CD14-positive monocyte (primary cell): ENCODE data around the gene LAMB1. TPM values are rescaled to one million over a fixed set of nuclear protein-coding genes. Genes with fewer than 3 reads are reported as not detected.

ENCODE experiments used
- DNase-seq, 3 donors: peaks; one replicate each; pipeline ENCODE4 v3.0.0-alpha.2; 2011 to 2022
- H2AFZ ChIP-seq: 2 replicates; pipeline ENCODE4 v1.6.0; 2012; ENCODE audit warnings: mild to moderate bottlenecking, low read depth, low read length, inconsistent platforms; ENCODE audit not compliant: insufficient read depth, poor library complexity, severe bottlenecking
- H3K27ac ChIP-seq, 2 donors: 1 replicate in 1 of 2; 2 replicates in 1 of 2; pipeline ENCODE4 v1.5.1; 2012 to 2013; ENCODE audit warnings: low read length in 2 of 2, control low read depth in 1 of 2, inconsistent platforms in 1 of 2, low read depth in 1 of 2, mild to moderate bottlenecking in 1 of 2
- H3K27me3 ChIP-seq, 2 donors: one replicate each; pipeline versions ENCODE4 v1.6.0 to v1.6.1; 2011 to 2013; ENCODE audit warnings: low read length in 2 of 2; ENCODE audit not compliant: control insufficient read depth in 2 of 2, insufficient read depth in 2 of 2
- H3K36me3 ChIP-seq, 2 donors: replicated peaks in 1 of 2; 1 replicate in 1 of 2; 2 replicates in 1 of 2; pipeline versions ENCODE4 v1.5.1 to v1.6.1; 2012 to 2013; ENCODE audit warnings: low read length in 2 of 2, control low read depth in 1 of 2, inconsistent platforms in 1 of 2, mild to moderate bottlenecking in 1 of 2; ENCODE audit not compliant: insufficient read depth in 2 of 2, control insufficient read depth in 1 of 2
- H3K4me1 ChIP-seq, 2 donors: 1 replicate in 1 of 2; 2 replicates in 1 of 2; pipeline versions ENCODE4 v1.5.1 to v1.6.1; 2012 to 2013; ENCODE audit warnings: low read length in 2 of 2, control low read depth in 1 of 2, inconsistent platforms in 1 of 2, mild to moderate bottlenecking in 1 of 2, moderate library complexity in 1 of 2; ENCODE audit not compliant: insufficient read depth in 2 of 2, control insufficient read depth in 1 of 2
- H3K4me2 ChIP-seq: replicated peaks from 2 replicates; pipeline ENCODE3; 2012; ENCODE audit warnings: low read length, moderate library complexity, mild to moderate bottlenecking; ENCODE audit not compliant: poor library complexity, severe bottlenecking; ENCODE audit errors: extremely low read depth
- H3K4me3 ChIP-seq, 3 experiments: fragments of 200-600 bp in 1 of 3; sonication (generic) in 1 of 3; replicated peaks in 1 of 3; 1 replicate in 2 of 3; 2 replicates in 1 of 3; pipeline ENCODE4 v1.5.1; 2011 to 2013; ENCODE audit warnings: low read length in 3 of 3, mild to moderate bottlenecking in 3 of 3, control low read depth in 2 of 3, low read depth in 2 of 3, inconsistent platforms in 1 of 3, moderate library complexity in 1 of 3
- H3K79me2 ChIP-seq: 2 replicates; pipeline ENCODE4 v1.6.0; 2012; ENCODE audit warnings: mild to moderate bottlenecking, control low read depth, inconsistent platforms, low read length, moderate library complexity; ENCODE audit not compliant: insufficient read depth
- H3K9ac ChIP-seq: 2 replicates; pipeline ENCODE4 v1.6.0; 2017; ENCODE audit warnings: low read length, mild to moderate bottlenecking; ENCODE audit not compliant: insufficient read depth, poor library complexity, severe bottlenecking
- H3K9me3 ChIP-seq, 2 donors: replicated peaks in 1 of 2; 1 replicate in 1 of 2; 2 replicates in 1 of 2; pipeline versions ENCODE4 v1.5.1 to v1.6.1; 2012 to 2013; ENCODE audit warnings: low read length in 2 of 2, control low read depth in 1 of 2; ENCODE audit not compliant: control insufficient read depth in 1 of 2, insufficient read depth in 1 of 2
- H4K20me1 ChIP-seq: 2 replicates; pipeline ENCODE4 v1.6.0; 2012; ENCODE audit warnings: mild to moderate bottlenecking, low read length, control low read depth, moderate library complexity; ENCODE audit not compliant: insufficient read depth
- H3K27ac Mint-ChIP-seq, 7 donors: one replicate each; pipeline ENCODE4 v1.8.0; 2020; ENCODE audit warnings: mild to moderate bottlenecking in 7 of 7, mixed read lengths in 7 of 7, moderate library complexity in 6 of 7, inconsistent platforms in 2 of 7
- H3K27me3 Mint-ChIP-seq, 3 donors: one replicate each; pipeline ENCODE4 v1.8.0; 2021 to 2022; ENCODE audit warnings: low read depth in 3 of 3, mild to moderate bottlenecking in 3 of 3, mixed read lengths in 3 of 3, moderate library complexity in 3 of 3, inconsistent platforms in 1 of 3
- H3K36me3 Mint-ChIP-seq, 2 donors: one replicate each; pipeline ENCODE4 v1.8.0; 2020; ENCODE audit warnings: mixed read lengths in 2 of 2, inconsistent platforms in 1 of 2, mild to moderate bottlenecking in 1 of 2
- H3K4me1 Mint-ChIP-seq: one replicate; pipeline ENCODE4 v1.8.0; 2020; ENCODE audit warnings: mild to moderate bottlenecking, mixed read lengths
- H3K4me3 Mint-ChIP-seq, 2 donors: one replicate each; pipeline ENCODE4 v1.8.0; 2020; ENCODE audit warnings: mild to moderate bottlenecking in 2 of 2, mixed read lengths in 2 of 2, moderate library complexity in 1 of 2
- H3K9me3 Mint-ChIP-seq, 7 donors: one replicate each; pipeline ENCODE4 v1.8.0; 2020 to 2022; ENCODE audit warnings: mixed read lengths in 7 of 7, mild to moderate bottlenecking in 6 of 7, moderate library complexity in 6 of 7, inconsistent platforms in 2 of 7
- CTCF ChIP-seq: fragments of 200-600 bp; IDR thresholded peaks from one replicate; pipeline ENCODE4 v1.8.0; 2022; ENCODE audit warnings: antibody characterized with exemption, mild to moderate bottlenecking
- WGBS: methylation state at CpG from one replicate; pipeline ENCODE4 v1.1.5; 2013; ENCODE audit warnings: missing lambda C conversion rate; ENCODE audit not compliant: insufficient coverage; 5-methylcytosine and 5-hydroxymethylcytosine counted together
- intact Hi-C, 2 donors: fragments of 100-400 bp; cut with micrococcal nuclease; formaldehyde crosslinking; loops; one replicate each; pipeline versions ENCODE4 v1.15.0 to v1.15.1; 2023
- polyA plus RNA-seq, 3 donors: library from polyadenylated mRNA; depleted of rRNA in 1 of 3; unstranded in 2 of 3; stranded (reverse) in 1 of 3; fragments of 300-500 nt in 2 of 3; fragments of >200 nt in 1 of 3; fragmentation: Illumina TruSeq in 2 of 3; gene quantifications; 1 replicate in 2 of 3; 2 replicates in 1 of 3; pipeline ENCODE4 v1.2.3, GENCODE V29; 2012 to 2021

Gene LAMB1
- polyA plus RNA-seq, 3 donors = 0.42 TPM; not detected in 2

GRCh38 chr7:108012499-108013430 is 9.8 kb upstream of the LAMB1 start:
- no peak overlapping the region for H3K27ac ChIP-seq
- no peak overlapping the region for H3K27ac Mint-ChIP-seq
- peaks cover 0 to 2% (median 0%) of the 10 kb centered on the region in 7 donors for H3K9me3 Mint-ChIP-seq
- H3K4me3 ChIP-seq = no peak overlapping the region
- H3K27me3 Mint-ChIP-seq = peaks cover 1 to 5% (median 5%) of the 10 kb centered on the region in 3 donors
- H3K79me2 ChIP-seq = no peaks in the 10 kb centered on the region
- no peaks in the 10 kb centered on the region for H3K4me1 Mint-ChIP-seq
- H3K4me2 ChIP-seq = no peak overlapping the region
- no peaks in the 10 kb centered on the region for H3K36me3 Mint-ChIP-seq
- H2AFZ ChIP-seq = no peak overlapping the region
- H3K27me3 ChIP-seq = no peaks in the 10 kb centered on the region
- DNase-seq = no peak
- TF ChIP-seq CTCF = no peak
- no peaks in the 10 kb centered on the region for H3K36me3 ChIP-seq
- no peaks in the 10 kb centered on the region for H3K4me1 ChIP-seq
- no peak overlapping the region for H3K4me3 Mint-ChIP-seq
- no peak overlapping the region for H3K9ac ChIP-seq
- intact Hi-C loops = no loop called here
- H3K9me3 ChIP-seq = no peaks in the 10 kb centered on the region
- WGBS = 60% methylated on average over 2 of the region's 8 CpGs
- no peaks in the 10 kb centered on the region for H4K20me1 ChIP-seq

DNA sequence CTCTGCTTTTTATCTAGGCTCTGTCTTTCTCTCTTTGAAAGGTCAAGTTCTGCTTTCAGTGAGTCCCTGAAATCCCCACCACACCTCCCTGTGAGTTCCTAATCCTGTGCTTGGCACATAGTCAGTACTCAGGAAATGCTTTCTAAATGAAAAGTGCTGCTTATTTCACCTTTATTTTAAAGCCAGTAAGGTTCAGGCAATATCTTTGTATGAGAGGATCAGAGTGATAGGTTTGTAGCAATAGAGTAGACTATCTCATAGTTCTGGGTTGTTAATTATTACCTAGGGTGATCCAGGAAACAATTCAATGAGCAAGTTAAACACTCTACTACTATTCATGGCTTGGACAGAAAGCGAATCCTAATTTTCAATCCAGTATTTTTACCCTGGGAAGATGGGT is 7.4 kb upstream of the LAMB1 start:
- no peak for TF ChIP-seq CTCF
- H4K20me1 ChIP-seq = no peaks in the 10 kb centered on the region
- no peak overlapping the region for H3K4me2 ChIP-seq
- Mint-ChIP-seq H3K4me1 (no peaks in the 10 kb centered on the region), H3K27ac (no peak overlapping the region), H3K36me3 (no peaks in the 10 kb centered on the region), H3K4me3 (no peak overlapping the region), H3K27me3 (peaks cover 11 to 16% (median 13%) of the 10 kb centered on the region in 3 donors), H3K9me3 (peaks cover 0 to 11% (median 0%) of the 10 kb centered on the region in 7 donors)
- H3K9ac ChIP-seq = no peak overlapping the region
- H3K36me3 ChIP-seq = no peaks in the 10 kb centered on the region
- no CpG with 5 or more reads among the region's 1 CpG for WGBS
- DNase-seq = no peak
- H3K4me1 ChIP-seq = no peaks in the 10 kb centered on the region
- H3K79me2 ChIP-seq = no peaks in the 10 kb centered on the region
- no peaks in the 10 kb centered on the region for H3K9me3 ChIP-seq
- no peak overlapping the region for H3K4me3 ChIP-seq
- no peak overlapping the region for H2AFZ ChIP-seq
- H3K27ac ChIP-seq = no peak overlapping the region
- intact Hi-C loops = no loop called here
- peaks cover 2 to 6% of the 10 kb centered on the region in 2 donors for H3K27me3 ChIP-seq
